Caco-2 (cell line): ENCODE data around the gene ATP8A1. TPM values are rescaled to one million over a fixed set of nuclear protein-coding genes. Genes with fewer than 3 reads are reported as not detected.

ENCODE experiments used
- BruUV-seq: library from RNA; stranded (reverse); fragments of 400-500 nt; replicated peaks from 2 replicates; lab custom pipeline; 2021; lab: Mats Ljungman, UMichigan
- CTCF ChIA-PET: fragments of 300-600 bp; sonication (Branson Sonifier 250); formaldehyde crosslinking; loops from one replicate; lab custom pipeline; 2022; ENCODE audit warnings: antibody characterized with exemption; lab: Charles Lee
- POLR2A ChIA-PET: fragments of 300-600 bp; sonication (Branson Sonifier 250); formaldehyde crosslinking; loops from one replicate; lab custom pipeline; 2022; ENCODE audit warnings: antibody characterized with exemption; lab: Charles Lee
- DNase-seq, 2 experiments: peaks; one replicate each; pipeline versions ENCODE4 v3.0.0 to v3.0.0-alpha.2; 2020 to 2022
- H3K27me3 ChIP-seq: replicated peaks from 2 replicates; pipeline ENCODE4 v1.6.0; 2011; ENCODE audit warnings: low read length; ENCODE audit not compliant: control insufficient read depth, insufficient read depth
- H3K36me3 ChIP-seq: 2 replicates; pipeline ENCODE4 v1.5.1; 2011; ENCODE audit warnings: low read length; ENCODE audit not compliant: control insufficient read depth, insufficient read depth
- H3K4me1 ChIP-seq: fragments of 250-450 bp; sonication (Bioruptor Pico); 2 replicates; pipeline ENCODE4 v1.5.1; 2020; ENCODE audit warnings: mild to moderate bottlenecking
- H3K4me3 ChIP-seq: 2 replicates; pipeline ENCODE4 v1.5.1; 2011; ENCODE audit warnings: low read depth, mild to moderate bottlenecking, control low read depth, low read length
- H3K9me3 ChIP-seq: fragments of 250-450 bp; sonication (Bioruptor Pico); 2 replicates; pipeline ENCODE4 v1.5.1; 2020; ENCODE audit warnings: mild to moderate bottlenecking, moderate library complexity
- H3K27ac Mint-ChIP-seq: one replicate; pipeline ENCODE4 v1.8.0; 2022; ENCODE audit warnings: mixed read lengths; ENCODE audit not compliant: unreplicated experiment
- H3K27me3 Mint-ChIP-seq: one replicate; pipeline ENCODE4 v1.8.0; 2022; ENCODE audit warnings: mixed read lengths; ENCODE audit not compliant: insufficient read depth, unreplicated experiment
- H3K36me3 Mint-ChIP-seq: one replicate; pipeline ENCODE4 v1.8.0; 2022; ENCODE audit warnings: mild to moderate bottlenecking, mixed read lengths; ENCODE audit not compliant: insufficient read depth, unreplicated experiment
- H3K4me1 Mint-ChIP-seq: one replicate; pipeline ENCODE4 v1.8.0; 2022; ENCODE audit warnings: low read depth, mixed read lengths; ENCODE audit not compliant: unreplicated experiment
- H3K4me3 Mint-ChIP-seq: one replicate; pipeline ENCODE4 v1.8.0; 2022; ENCODE audit warnings: mild to moderate bottlenecking, moderate library complexity, mixed read lengths; ENCODE audit not compliant: unreplicated experiment
- H3K9me3 Mint-ChIP-seq: one replicate; pipeline ENCODE4 v1.8.0; 2022; ENCODE audit warnings: mixed read lengths; ENCODE audit not compliant: unreplicated experiment
- CTCF ChIP-seq, 2 experiments: fragments of 200-600 bp in 1 of 2; IDR thresholded peaks; 1 replicate in 1 of 2; 2 replicates in 1 of 2; pipeline versions ENCODE4 v1.5.1 to v1.8.0; 2011 to 2022; ENCODE audit warnings: antibody characterized with exemption in 1 of 2, control low read depth in 1 of 2, inconsistent platforms in 1 of 2, low read depth in 1 of 2, low read length in 1 of 2, mild to moderate bottlenecking in 1 of 2, moderate library complexity in 1 of 2; ENCODE audit not compliant: insufficient read depth in 1 of 2, severe bottlenecking in 1 of 2, unreplicated experiment in 1 of 2
- intact Hi-C: fragments of 100-400 bp; cut with micrococcal nuclease; formaldehyde crosslinking; loops from one replicate; pipeline ENCODE4 v1.10.0; 2022; ENCODE audit not compliant: unreplicated experiment
- total RNA-seq: library from RNA; stranded (reverse); gene quantifications from 2 replicates; pipeline ENCODE4 v1.2.3, GENCODE V29; 2022

The ATP8A1 gene
- total RNA-seq, 1 experiment from 2014 or later, result 9.3 TPM

GRCh38 chr4:42633605-42634388, 23.1 kb downstream of the ATP8A1 start:
- no peak overlapping the region for H3K4me3 Mint-ChIP-seq
- BruUV-seq, result no TSS peak
- H3K27me3 Mint-ChIP-seq, result no peaks in the 10 kb centered on the region
- POLR2A ChIA-PET, result no interaction called here
- intact Hi-C loops, result no loop called here
- no peak overlapping the region for H3K27ac Mint-ChIP-seq
- CTCF ChIA-PET, result no interaction called here
- no peaks in the 10 kb centered on the region for H3K9me3 Mint-ChIP-seq
- Histone ChIP-seq H3K36me3 (no peaks in the 10 kb centered on the region), H3K4me3 (no peak overlapping the region), H3K4me1 (no peaks in the 10 kb centered on the region), H3K9me3 (no peaks in the 10 kb centered on the region), H3K27me3 (no peaks in the 10 kb centered on the region)
- peaks cover 6% of the 10 kb centered on the region for H3K4me1 Mint-ChIP-seq
- no peak for TF ChIP-seq CTCF (IDR thresholded peaks at IDR 0.05; ENCODE audit: insufficient read depth in 1 of 2, low read depth in 1 of 2, low read length in 1 of 2, severe bottlenecking in 1 of 2, unreplicated experiment in 1 of 2)
- H3K36me3 Mint-ChIP-seq, result no peaks in the 10 kb centered on the region
- no peak for DNase-seq

- BruUV-seq, result no TSS peak
- H3K36me3 ChIP-seq, result no peaks in the 10 kb centered on the region
- ChIA-PET POLR2A (no interaction called here), CTCF (no interaction called here)
- DNase-seq, result no peak
- TF ChIP-seq CTCF (IDR thresholded peaks at IDR 0.05; ENCODE audit: insufficient read depth in 1 of 2, low read depth in 1 of 2, low read length in 1 of 2, severe bottlenecking in 1 of 2, unreplicated experiment in 1 of 2), result no peak
- H3K4me1 ChIP-seq, result no peaks in the 10 kb centered on the region
- H3K9me3 ChIP-seq, result no peaks in the 10 kb centered on the region
- no peaks in the 10 kb centered on the region for H3K27me3 ChIP-seq
- Mint-ChIP-seq H3K4me3 (no peak overlapping the region), H3K9me3 (no peaks in the 10 kb centered on the region), H3K27ac (no peak overlapping the region), H3K4me1 (peaks cover 6% of the 10 kb centered on the region), H3K36me3 (peaks cover 6% of the 10 kb centered on the region), H3K27me3 (no peaks in the 10 kb centered on the region)
- H3K4me3 ChIP-seq, result no peak overlapping the region
- intact Hi-C loops, result no loop called here
Observed at GRCh38 chr4:42632653-42633382, 24.1 kb downstream of the ATP8A1 start.

- no peak for DNase-seq
- BruUV-seq, result no TSS peak
- no peaks in the 10 kb centered on the region for H3K27me3 Mint-ChIP-seq
- Histone ChIP-seq H3K4me3 (no peak overlapping the region), H3K9me3 (no peaks in the 10 kb centered on the region), H3K36me3 (no peaks in the 10 kb centered on the region), H3K4me1 (peaks cover under 1% of the 10 kb centered on the region; the same call in 1 of the 2 replicates), H3K27me3 (no peaks in the 10 kb centered on the region)
- H3K4me1 Mint-ChIP-seq, result peaks cover 6% of the 10 kb centered on the region
- no peaks in the 10 kb centered on the region for H3K9me3 Mint-ChIP-seq
- H3K4me3 Mint-ChIP-seq, result no peak overlapping the region
- intact Hi-C loops, result no loop called here
- POLR2A ChIA-PET, result no interaction called here
- CTCF ChIA-PET, result no interaction called here
- H3K27ac Mint-ChIP-seq, result no peak overlapping the region
- H3K36me3 Mint-ChIP-seq, result peaks cover 6% of the 10 kb centered on the region
- no peak for TF ChIP-seq CTCF (IDR thresholded peaks at IDR 0.05; ENCODE audit: insufficient read depth in 1 of 2, low read depth in 1 of 2, low read length in 1 of 2, severe bottlenecking in 1 of 2, unreplicated experiment in 1 of 2)
Observed at GRCh38 chr4:42630908-42631307, 26.0 kb downstream of the ATP8A1 start.
